Adrenal gland (tissue), 19 donors: ENCODE measurements around the gene DNMT1. TPM values are rescaled to one million over a fixed set of nuclear protein-coding genes. Genes with fewer than 3 reads are reported as not detected.
A peak's percentile ranks its signal among the peaks of the same experiment; 100 is the strongest.
"Not testable (repeated sequence)": the region's sequence is repeated elsewhere in the genome, so short reads cannot be mapped to it uniquely, and the experiment has no call there.

ENCODE experiments used
- DNase-seq, 7 donors: peaks; one replicate each; pipeline ENCODE4 v3.0.0-alpha.2; 2019 to 2020
- H3K27ac ChIP-seq, 5 donors: fragments of 200-600 bp; sonication (generic) in 4 of 5; 1 replicate in 3 of 5; 2 replicates in 2 of 5; pipeline versions ENCODE4 v1.5.1 to v1.8.0; 2016 to 2020; ENCODE audit warnings: mild to moderate bottlenecking in 1 of 5
- H3K27me3 ChIP-seq: fragments of 200-600 bp; 2 replicates; pipeline ENCODE4 v1.8.0; 2021
- H3K36me3 ChIP-seq, 2 donors: fragments of 200-600 bp; replicated peaks in 1 of 2; 1 replicate in 1 of 2; 2 replicates in 1 of 2; pipeline versions ENCODE4 v1.5.1 to v1.8.0; 2018 to 2022
- H3K4me1 ChIP-seq, 2 donors: fragments of 200-600 bp; replicated peaks in 1 of 2; 1 replicate in 1 of 2; 2 replicates in 1 of 2; pipeline versions ENCODE4 v1.5.1 to v1.8.0; 2018 to 2021
- H3K4me3 ChIP-seq, 4 donors: fragments of 200-600 bp; sonication (generic) in 3 of 4; one replicate each; pipeline ENCODE4 v1.5.1; 2016 to 2018
- H3K9me3 ChIP-seq, 3 donors: fragments of 200-600 bp; sonication (generic) in 1 of 3; replicated peaks in 1 of 3; 1 replicate in 2 of 3; 2 replicates in 1 of 3; pipeline versions ENCODE4 v1.5.1 to v1.8.0; 2016 to 2021
- CTCF ChIP-seq, 6 experiments: fragments of 450-650 bp in 4 of 6; fragments of 200-600 bp in 2 of 6; sonication (generic) in 1 of 6; IDR thresholded peaks; 1 replicate in 5 of 6; 2 replicates in 1 of 6; pipeline versions ENCODE4 v1.5.1 to v1.8.0; 2016 to 2021; ENCODE audit warnings: antibody characterized with exemption in 6 of 6, mild to moderate bottlenecking in 2 of 6, moderate library complexity in 1 of 6
- POLR2A ChIP-seq, 2 donors: fragments of 450-650 bp; IDR thresholded peaks; one replicate each; pipeline ENCODE4 v1.6.1; 2017; ENCODE audit warnings: antibody characterized with exemption in 2 of 2, mild to moderate bottlenecking in 2 of 2, moderate library complexity in 1 of 2
- WGBS, 4 donors: extraction: QIAGEN DNeasy Blood & Tissue Kit in 2 of 4; methylation state at CpG; one replicate each; pipeline versions ENCODE4 v1.1.5 to v1.1.7; 2013 to 2017; 5-methylcytosine and 5-hydroxymethylcytosine counted together
- intact Hi-C, 2 donors: fragments of 100-400 bp; cut with DNase I; formaldehyde crosslinking; loops; one replicate each; pipeline versions ENCODE4 v1.14.1 to v1.15.0; 2022 to 2023
- long read RNA-seq, 10 donors: library from polyadenylated mRNA in 3 of 10; unstranded in 2 of 10; stranded (forward) in 1 of 10; transcript quantifications; one replicate each; pipeline ENCODE4 v2.0.0 and lab custom pipeline, GENCODE V29; 2021 to 2026
- polyA plus RNA-seq, 3 donors: library from polyadenylated mRNA; stranded (reverse); fragments of 200-250 nt in 2 of 3; fragments of 350-450 nt in 1 of 3; fragmentation: Illumina TruSeq in 1 of 3; extraction: RNeasy Lipid Tissue Mini Kit (QIAGEN cat#74804) in 1 of 3; gene quantifications; one replicate each; pipeline ENCODE4 v1.2.3, GENCODE V29; 2013 to 2014
- total RNA-seq, 9 donors: library from RNA; depleted of rRNA in 4 of 9; stranded (reverse); fragments of >200 nt in 4 of 9; fragments of 120-200 nt in 1 of 9; fragmentation: NEBNext Ultra II Directional in 1 of 9; extraction: Animal tissue kit (Norgen Biotek cat#: 25700) in 1 of 9; gene quantifications; one replicate each; pipeline versions ENCODE4 v1.1.0 to v1.2.4, GENCODE V29; 2013 to 2023
- donor health status: healthy with polysubstance abuse.
- donor health status: Bipolar disorder and iron deficiency.
- donor health status: DM: yes; HTN: yes; CAD: no.
- donor health status: DM: no; HTN: no; CAD: no.
- donor health status: DM: no; HTN: no; CAD: no.
- donor health status: DM: yes; HTN: yes; CAD: no.

DNMT1 gene
- total RNA-seq (10 to 100 TPM; 23.6 to 48.2 (median 33.8) TPM), polyA plus RNA-seq (10 to 100 TPM; 35.5 to 49.7 (median 44.0) TPM)
- long read RNA-seq, donor 1, partial matches to known transcripts, result 0 of 1 reads
- long read RNA-seq, donor 1, other reads (novel, unspliced or antisense), result 0 of 1 reads
- long read RNA-seq, donor 2, result 0 reads
- long read RNA-seq, donor 3, result 0 reads
- long read RNA-seq, donor 4, full-length matches to known transcripts, result 1 of 18 reads
- long read RNA-seq, donor 4, partial matches to known transcripts, result 11 of 18 reads
- long read RNA-seq, donor 4, other reads (novel, unspliced or antisense), result 6 of 18 reads
- long read RNA-seq, donor 5, full-length matches to known transcripts, result 6 of 15 reads
- long read RNA-seq, donor 5, partial matches to known transcripts, result 4 of 15 reads
- long read RNA-seq, donor 5, other reads (novel, unspliced or antisense), result 5 of 15 reads
- long read RNA-seq, donor 6, partial matches to known transcripts, result 11 of 13 reads
- long read RNA-seq, donor 6, other reads (novel, unspliced or antisense), result 2 of 13 reads
- long read RNA-seq, donor 7, result 0 reads
- long read RNA-seq, donor 8, partial matches to known transcripts, result 0 of 1 reads
- long read RNA-seq, donor 8, other reads (novel, unspliced or antisense), result 0 of 1 reads
- long read RNA-seq, donor 9, result 0 reads
- long read RNA-seq, donor 10, result 0 reads

DNA sequence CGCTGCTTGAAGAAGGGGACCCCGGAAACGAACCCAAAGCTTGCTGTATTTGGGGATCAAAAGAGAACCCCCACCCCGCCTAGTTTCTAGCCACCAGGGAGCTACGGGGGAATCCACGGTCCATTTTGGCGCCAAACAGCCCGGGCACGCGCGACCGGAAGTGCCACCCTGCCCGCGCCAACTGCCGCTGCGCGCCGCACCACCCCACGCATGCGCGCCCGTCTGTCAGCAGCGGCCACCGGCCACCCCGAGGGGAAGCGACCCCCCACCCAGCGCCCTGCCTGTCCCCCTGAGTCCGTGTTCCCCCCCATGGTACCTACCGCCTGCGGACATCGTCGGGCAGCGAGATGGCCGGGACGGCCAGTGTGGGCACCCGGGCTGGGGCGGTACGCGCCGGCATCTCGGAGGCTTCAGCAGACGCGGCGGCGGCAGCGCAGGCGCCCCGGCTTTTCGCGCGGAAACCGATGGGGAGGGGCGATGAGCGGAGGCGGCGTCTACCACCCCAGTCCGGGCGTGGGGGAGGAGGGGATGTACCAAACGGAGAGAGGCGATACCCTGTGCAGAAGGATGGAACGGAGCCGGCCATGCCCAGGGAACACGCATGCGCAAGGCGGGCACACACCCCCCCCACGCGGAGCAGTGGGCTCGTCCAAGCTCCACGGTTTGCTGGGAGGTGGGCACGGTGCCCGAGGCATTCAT is at the start of gene DNMT1:
Gene DNMT1 (minus strand): TSS at position 454 of the 699 bp plus-strand sequence. CDS start 54 bp downstream, at position 400.
- Histone ChIP-seq H3K4me3 (peak within 1 kb of the TSS; percentile 18 to 95 (median 82)), H3K27me3 (no peaks in the 10 kb centered on the region), H3K27ac (peak within 1 kb of the TSS; percentile 19 to 90 (median 67)), H3K36me3 (no peaks in the 10 kb centered on the region), H3K9me3 (no peaks in the 10 kb centered on the region), H3K4me1 (peaks cover 0 to 10% of the 10 kb centered on the region in 2 donors)
- peak; percentile 94 to 98 (median 97) for DNase-seq
- intact Hi-C loops, result loop anchor here in 1 of 2 donors (5.0 kb wide), 1 partner anchor 38 kb away; the partner anchor contains the start of gene S1PR2
- peak in 1 of 6 experiments; percentile 3 for TF ChIP-seq CTCF (IDR thresholded peaks at IDR 0.05)
- peak; percentile 26 to 66 for TF ChIP-seq POLR2A (IDR thresholded peaks at IDR 0.05)
- 0 to 1% (median 0%) methylated on average over 5 to 71 of the region's 71 CpGs for WGBS, 4 donors

GRCh38 chr19:10243606-10244005 is 48.9 kb upstream of the DNMT1 start:
- Histone ChIP-seq H3K4me3 (no peak overlapping the region), H3K4me1 (no peaks in the 10 kb centered on the region), H3K27me3 (no peaks in the 10 kb centered on the region), H3K9me3 (no peaks in the 10 kb centered on the region), H3K36me3 (no peaks in the 10 kb centered on the region), H3K27ac (no peak overlapping the region)
- intact Hi-C loops, result loop anchor here in 1 of 2 donors (10.0 kb wide), 1 partner anchor 129 kb away; the partner anchor contains the start of genes EIF3G and P2RY11
- DNase-seq, result no peak
- TF ChIP-seq CTCF (IDR thresholded peaks at IDR 0.05), result no peak
- TF ChIP-seq POLR2A (IDR thresholded peaks at IDR 0.05), result no peak
- 92 to 98% (median 95%) methylated on average over 6 to 7 of the region's 7 CpGs for WGBS, 4 donors

GRCh38 chr19:10241826-10242449 is 47.2 kb upstream of the DNMT1 start:
- intact Hi-C loops, result loop anchor here in 1 of 2 donors (10.0 kb wide), 1 partner anchor 127 kb away; the partner anchor contains the start of genes EIF3G and P2RY11
- DNase-seq, H3K27me3 ChIP-seq, H3K27ac ChIP-seq, H3K4me1 ChIP-seq, H3K36me3 ChIP-seq, H3K9me3 ChIP-seq, H3K4me3 ChIP-seq: not testable (repeated sequence)
- WGBS, 4 donors, result 87 to 95% (median 93%) methylated on average over 11 of the region's 11 CpGs

DNA sequence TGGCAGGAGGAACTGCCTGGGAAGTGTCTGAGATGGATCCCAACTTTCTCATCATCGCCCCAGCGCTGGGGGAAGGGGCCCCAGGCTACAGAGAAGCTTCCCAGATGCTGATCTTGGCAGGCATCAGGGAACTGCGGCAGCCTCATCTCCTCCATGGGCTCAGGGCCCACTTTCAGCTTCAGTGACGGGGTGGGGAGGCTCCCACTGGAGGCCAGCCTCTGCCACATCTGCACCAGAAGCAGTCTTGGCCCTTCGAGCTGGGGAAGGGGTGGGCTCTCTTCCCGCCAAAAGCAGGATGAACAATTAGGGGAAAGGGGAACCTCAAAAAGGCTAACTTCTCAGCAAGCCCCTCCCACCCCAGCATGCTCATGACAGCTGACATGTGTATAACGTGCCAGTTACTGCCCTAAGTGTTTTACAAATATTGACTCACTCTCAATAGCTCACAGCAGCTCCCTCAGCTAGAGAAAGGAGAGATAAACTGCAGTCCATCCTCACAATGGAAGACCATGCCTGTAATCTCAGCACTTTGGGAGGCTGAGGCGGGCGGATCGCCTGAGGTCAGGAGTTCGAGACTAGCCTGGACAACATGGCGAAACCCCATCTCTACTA is 43.5 kb upstream of the DNMT1 start:
- no peaks in the 10 kb centered on the region for H3K9me3 ChIP-seq
- H3K36me3 ChIP-seq, result no peaks in the 10 kb centered on the region
- H3K27me3 ChIP-seq, result no peaks in the 10 kb centered on the region
- TF ChIP-seq POLR2A (IDR thresholded peaks at IDR 0.05) (no peak), CTCF (IDR thresholded peaks at IDR 0.05) (no peak)
- H3K4me1 ChIP-seq, result peaks cover 0 to 5% of the 10 kb centered on the region in 2 donors
- intact Hi-C loops, result no loop called here
- DNase-seq, result peak in 3 of 7 donors; percentile 24 to 39 (median 37)
- H3K27ac ChIP-seq, result peak overlapping the region in 2 of 5 donors; percentile 44 to 65
- no peak overlapping the region for H3K4me3 ChIP-seq
- WGBS, 4 donors, result 74 to 91% (median 79%) methylated on average over 9 to 12 of the region's 12 CpGs
